GM12878 (cell line): ENCODE results near the gene CD48. TPM values are rescaled to one million over a fixed set of nuclear protein-coding genes. Genes with fewer than 3 reads are reported as not detected.

ENCODE experiments used
- ATAC-seq: fragments of 200-7000 bp; cut with Tn5 transposase; 3 replicates; pipeline ENCODE4 v1.9.1; 2020; ENCODE audit warnings: mild to moderate bottlenecking, moderate library complexity
- BruUV-seq: library from RNA; stranded (reverse); fragments of 400-500 nt; replicated peaks from 2 replicates; lab custom pipeline; 2021; lab: Mats Ljungman, UMichigan
- CTCF ChIA-PET: fragments of 300-600 bp; sonication (Branson Sonifier 250); formaldehyde crosslinking; extraction: SDS; loops from one replicate; lab custom pipeline; 2021; ENCODE audit warnings: inconsistent platforms; lab: Yijun Ruan, JAX
- POLR2A ChIA-PET: fragments of 350-600 bp; formaldehyde crosslinking; extraction: SDS; loops from one replicate; lab custom pipeline; 2021; ENCODE audit warnings: inconsistent platforms; lab: Charles Lee
- RAD21 ChIA-PET: fragments of 300-600 bp; sonication (Branson Sonifier 250); formaldehyde crosslinking; loops from one replicate; lab custom pipeline; 2023; ENCODE audit warnings: antibody characterized with exemption; ENCODE audit not compliant: unreplicated experiment; lab: Charles Lee
- SMC1A ChIA-PET: fragments of 300-600 bp; sonication (Branson Sonifier 250); formaldehyde crosslinking; loops from one replicate; lab custom pipeline; 2023; ENCODE audit not compliant: unreplicated experiment, uncharacterized antibody; lab: Charles Lee
- DNase-seq: peaks from one replicate; pipeline ENCODE4 v3.0.0-alpha.2; 2011; ENCODE audit warnings: low read depth, low spot score
- FAIRE-seq: peaks from 3 replicates; lab custom pipeline; 2011; peaks lifted over from hg19 to GRCh38; lab: Jason Lieb, UNC
- H2AFZ ChIP-seq: 2 replicates; pipeline ENCODE4 v1.6.0; 2011; ENCODE audit warnings: low read depth, low read length, control low read depth; ENCODE audit not compliant: control insufficient read depth
- H3K27ac ChIP-seq: 2 replicates; pipeline ENCODE4 v1.5.1; 2011; ENCODE audit warnings: control low read depth; ENCODE audit not compliant: control insufficient read depth, insufficient read depth
- H3K27me3 ChIP-seq, 2 experiments: replicated peaks in 1 of 2; 2 replicates each; pipeline versions ENCODE4 v1.6.0 to v1.6.1; 2011; ENCODE audit warnings: low read length in 1 of 2; ENCODE audit not compliant: control insufficient read depth in 2 of 2, insufficient read depth in 2 of 2
- H3K36me3 ChIP-seq, 2 experiments: 2 replicates each; pipeline ENCODE4 v1.5.1; 2011; ENCODE audit warnings: low read length in 1 of 2; ENCODE audit not compliant: control insufficient read depth in 2 of 2, insufficient read depth in 2 of 2
- H3K4me1 ChIP-seq: 2 replicates; pipeline ENCODE4 v1.6.1; 2011; ENCODE audit warnings: mild to moderate bottlenecking, low read length, moderate library complexity, mixed read lengths; ENCODE audit not compliant: control insufficient read depth, insufficient read depth
- H3K4me2 ChIP-seq: 2 replicates; pipeline ENCODE4 v1.6.0; 2011; ENCODE audit warnings: control low read depth; ENCODE audit not compliant: control insufficient read depth, insufficient read depth
- H3K4me3 ChIP-seq: fragments of 200-600 bp; sonication (generic); 2 replicates; pipeline ENCODE4 v1.5.1; 2016
- H3K79me2 ChIP-seq: 2 replicates; pipeline ENCODE4 v1.6.0; 2011; ENCODE audit warnings: low read length; ENCODE audit not compliant: control insufficient read depth, insufficient read depth
- H3K9ac ChIP-seq: 2 replicates; pipeline ENCODE4 v1.8.0; 2011; ENCODE audit warnings: low read length, control low read depth, mixed read lengths; ENCODE audit not compliant: control insufficient read depth, insufficient read depth
- H3K9me3 ChIP-seq: replicated peaks from 3 replicates; pipeline ENCODE4 v1.5.1; 2011; ENCODE audit warnings: mild to moderate bottlenecking, low read length; ENCODE audit not compliant: control insufficient read depth, insufficient read depth
- H4K20me1 ChIP-seq: 2 replicates; pipeline ENCODE4 v1.6.0; 2011; ENCODE audit not compliant: control insufficient read depth, insufficient read depth
- ATF7 ChIP-seq: fragments of 450-650 bp; IDR thresholded peaks from 2 replicates; pipeline ENCODE4 v1.6.1; 2016; ENCODE audit warnings: low read depth, mild to moderate bottlenecking
- CBX5 ChIP-seq: sonication (generic); IDR thresholded peaks from 2 replicates; pipeline ENCODE4 v1.6.1; 2016; ENCODE audit warnings: low read depth, moderate library complexity, mild to moderate bottlenecking, inconsistent platforms
- CEBPB ChIP-seq, 2 experiments: fragments of 150-350 bp in 1 of 2; IDR thresholded peaks; 2 replicates each; pipeline ENCODE4 v1.6.1; 2012 to 2014; ENCODE audit warnings: low read depth in 2 of 2, low read length in 2 of 2, borderline replicate concordance in 1 of 2, inconsistent platforms in 1 of 2
- CREB1 ChIP-seq: IDR thresholded peaks from 2 replicates; pipeline ENCODE4 v1.6.1; 2012; ENCODE audit warnings: low read depth, mild to moderate bottlenecking, inconsistent platforms
- EZH2 ChIP-seq: IDR thresholded peaks from 2 replicates; pipeline ENCODE4 v1.6.1; 2012; ENCODE audit warnings: low read depth, mild to moderate bottlenecking, control low read depth, inconsistent platforms, low read length, borderline replicate concordance; ENCODE audit not compliant: control insufficient read depth
- FOXK2 ChIP-seq: fragments of 450-650 bp; IDR thresholded peaks from 2 replicates; pipeline ENCODE4 v1.6.1; 2017; ENCODE audit warnings: mild to moderate bottlenecking, moderate library complexity
- IKZF1 ChIP-seq: fragments of 450-650 bp; conservative IDR thresholded peaks from 2 replicates; pipeline ENCODE4 v1.6.1; 2017; ENCODE audit warnings: antibody characterized with exemption, mild to moderate bottlenecking
- MTA3 ChIP-seq: IDR thresholded peaks from 2 replicates; pipeline ENCODE4 v1.6.1; 2012; ENCODE audit warnings: low read length, inconsistent platforms, borderline replicate concordance
- MYC ChIP-seq: IDR thresholded peaks from 2 replicates; pipeline ENCODE4 v1.6.1; 2011; ENCODE audit warnings: mild to moderate bottlenecking, low read length, moderate library complexity, inconsistent platforms; ENCODE audit not compliant: insufficient read depth, insufficient replicate concordance, insufficient read length, severe bottlenecking
- NBN ChIP-seq: fragments of 450-650 bp; IDR thresholded peaks from 2 replicates; pipeline ENCODE4 v1.6.1; 2016
- NFYA ChIP-seq: IDR thresholded peaks from 2 replicates; pipeline ENCODE4 v1.6.1; 2011; ENCODE audit warnings: low read depth, mild to moderate bottlenecking, low read length, improper control_type of control experiment, borderline replicate concordance
- POLR2AphosphoS5 ChIP-seq: IDR thresholded peaks from 2 replicates; pipeline ENCODE4 v1.6.1; 2011; ENCODE audit warnings: mild to moderate bottlenecking, low read length, inconsistent platforms
- RB1 ChIP-seq: fragments of 450-650 bp; formaldehyde crosslinking; IDR thresholded peaks from 2 replicates; pipeline ENCODE4 v1.6.1; 2017; ENCODE audit warnings: mild to moderate bottlenecking, borderline replicate concordance
- SMAD5 ChIP-seq: IDR thresholded peaks from 2 replicates; pipeline ENCODE4 v1.6.1; 2016; ENCODE audit warnings: antibody characterized with exemption, low read depth
- SPI1 ChIP-seq: IDR thresholded peaks from 2 replicates; pipeline ENCODE4 v1.6.1; 2011; ENCODE audit warnings: low read depth, mild to moderate bottlenecking, low read length, moderate library complexity, borderline replicate concordance; ENCODE audit not compliant: insufficient read depth
- SREBF2 ChIP-seq: IDR thresholded peaks from 2 replicates; pipeline ENCODE4 v1.6.1; 2012; ENCODE audit warnings: mild to moderate bottlenecking, low read length
- TARDBP ChIP-seq: IDR thresholded peaks from 2 replicates; pipeline ENCODE4 v1.6.1; 2016; ENCODE audit warnings: borderline replicate concordance
- TBL1XR1 ChIP-seq: IDR thresholded peaks from 2 replicates; pipeline ENCODE4 v1.6.1; 2012; ENCODE audit warnings: low read depth, low read length, improper control_type of control experiment
- WRNIP1 ChIP-seq: IDR thresholded peaks from 2 replicates; pipeline ENCODE4 v1.6.1; 2011; ENCODE audit warnings: low read depth, low read length, improper control_type of control experiment, borderline replicate concordance
- ZBED1 ChIP-seq: IDR thresholded peaks from 2 replicates; pipeline ENCODE4 v1.6.1; 2016; ENCODE audit warnings: borderline replicate concordance
- WGBS: methylation state at CpG from one replicate; pipeline ENCODE4 v1.1.6; 2016; ENCODE audit warnings: low lambda C conversion rate; ENCODE audit not compliant: insufficient replicate concordance, insufficient coverage; ENCODE audit errors: missing lambda C conversion rate; 5-methylcytosine and 5-hydroxymethylcytosine counted together
- in situ Hi-C: fragments of 300-500 bp; cut with MboI; formaldehyde crosslinking; loops from 9 replicates; pipeline ENCODE4 v1.14.3; 2018; ENCODE audit warnings: mixed read lengths
- intact Hi-C: fragments of 100-400 bp; cut with micrococcal nuclease; formaldehyde crosslinking; loops from one replicate; pipeline ENCODE4 v1.14.2; 2022; ENCODE audit not compliant: unreplicated experiment
- polyA plus RNA-seq, 11 experiments: library from polyadenylated mRNA; depleted of rRNA in 4 of 11; unstranded in 6 of 11; stranded (reverse) in 5 of 11; fragments of >200 nt; fragmentation: Nextera tagmentation in 4 of 11; fragmentation: Illumina TruSeq in 1 of 11; extraction: Ambion mirVana in 4 of 11; extraction: Trizol in 1 of 11; gene quantifications; 1 replicate in 1 of 11; 2 replicates in 10 of 11; pipeline versions ENCODE4 v1.2.1 to v1.2.3, GENCODE V29; 2011 to 2016; ENCODE audit warnings: inconsistent platforms in 2 of 11, missing spikeins in 2 of 11, low read depth in 1 of 11
- total RNA-seq, 4 experiments: library from RNA; depleted of rRNA in 3 of 4; stranded (reverse); fragments of >200 nt in 3 of 4; fragmentation: Illumina TruSeq in 1 of 4; extraction: Trizol in 1 of 4; gene quantifications; 2 replicates each; pipeline versions ENCODE4 v1.2.1 to v1.2.3, GENCODE V29; 2013 to 2021
- TF ChIP-seq, protein P1 (sequence below): fragments of 450-650 bp; IDR thresholded peaks from 2 replicates; pipeline ENCODE4 v1.6.1; 2018; ENCODE audit warnings: borderline replicate concordance, mild to moderate bottlenecking; ENCODE audit not compliant: partially characterized antibody

Gene CD48
- total and polyA plus RNA-seq, 10 of the 15 experiments (the other 5 are each of a cell fraction or from before 2014, with no cell fraction given), result 302 to 1,315 (median 430) TPM

- peak; percentile 63 for TF ChIP-seq MTA3
- TF ChIP-seq TARDBP, result no peak
- no peak for TF ChIP-seq CBX5
- TF ChIP-seq CEBPB (IDR thresholded peaks at IDR 0.05; ENCODE audit: borderline replicate concordance in 1 of 2, low read depth in 2 of 2, low read length in 2 of 2), result no peak
- TF ChIP-seq ATF7, result peak; percentile 56
These were observed 3.5 kb downstream of the CD48 start (continued) for GRCh38 chr1:160708118-160708517.

DNA sequence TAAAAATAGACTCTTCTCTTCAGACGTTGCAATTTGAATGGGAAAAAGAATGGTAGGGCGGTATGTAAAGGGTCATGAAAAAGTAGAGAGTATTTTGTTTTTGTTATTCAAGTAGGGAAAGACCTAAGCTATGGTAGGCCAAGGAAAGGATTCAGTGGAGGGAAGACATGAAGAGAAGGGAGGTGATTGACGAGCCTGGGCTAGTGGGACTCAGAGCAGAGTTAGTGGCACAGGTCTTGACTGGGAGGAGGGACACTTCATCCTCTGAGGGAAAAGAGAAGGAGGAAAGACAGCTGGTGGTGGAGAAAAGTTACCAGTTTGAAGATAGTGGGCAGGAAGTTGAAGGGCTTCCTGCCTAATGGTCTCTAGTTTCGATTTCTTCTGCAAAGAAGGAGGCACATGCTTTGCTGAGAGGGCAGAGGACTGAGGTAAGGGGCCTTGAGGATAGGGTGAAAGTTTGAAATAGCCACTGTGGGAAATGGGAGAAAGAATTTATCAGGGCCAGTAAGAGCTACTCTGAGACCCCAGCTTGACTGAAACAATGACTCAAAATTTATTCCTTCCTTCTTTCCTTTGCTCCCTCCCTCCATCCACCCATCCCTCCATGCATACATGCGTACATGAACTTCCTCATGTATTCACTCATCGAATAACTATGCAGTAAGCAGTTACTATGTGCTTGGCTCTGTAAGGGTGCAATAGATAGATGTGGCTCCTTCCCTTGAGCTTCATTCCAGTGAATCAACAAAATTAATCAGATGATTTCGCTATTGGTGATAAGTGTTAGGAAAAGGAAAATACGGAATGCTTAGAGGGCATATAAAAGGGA is 4.2 kb downstream of the CD48 start:
- intact Hi-C loops (loop anchor here (5.0 kb wide), 1 partner anchor 60 kb away; the partner anchor contains the start of gene SLAMF1), in situ Hi-C loops (no loop called here)
- H4K20me1 ChIP-seq, result peaks cover 7% of the 10 kb centered on the region; the same call in 1 of the 2 replicates
- ATAC-seq, result peak; percentile 16
- no TSS peak for BruUV-seq
- SMC1A ChIA-PET, result interaction anchor here (0.7 to 7.6 kb wide), 29 partner anchors 10 to 279 kb away, joined by 3 to 82 read pairs (median 5); partner anchors contain the start of genes SLAMF1 and SLAMF7
- peak overlapping the region; percentile 88 for H3K4me2 ChIP-seq
- CTCF ChIA-PET, result interaction anchor here (0.9 to 5.7 kb wide), 24 partner anchors 12 to 279 kb away, joined by 3 to 59 read pairs (median 6); partner anchors contain the start of genes SLAMF1 and SLAMF7
- 3% methylated on average over 8 of the region's 8 CpGs for WGBS
- H3K36me3 ChIP-seq, result peaks cover 4% of the 10 kb centered on the region in 2 experiments; a peak in 3 of 4 replicates
- POLR2A ChIA-PET, result interaction anchor here (0.5 to 3.7 kb wide), 30 partner anchors 16 to 363 kb away, joined by 3 to 27 read pairs (median 6); partner anchors contain the start of genes SLAMF1 and TSTD1
- H3K4me1 ChIP-seq, result peaks cover 13% of the 10 kb centered on the region
- RAD21 ChIA-PET, result interaction anchor here (0.8 to 5.4 kb wide), 37 partner anchors 16 to 363 kb away, joined by 3 to 42 read pairs (median 5); partner anchors contain the start of genes ARHGAP30, ITLN2, SLAMF1 and SLAMF7
- no peak overlapping the region for H2AFZ ChIP-seq
- peak overlapping the region; percentile 100 for H3K9ac ChIP-seq
- H3K27me3 ChIP-seq, result no peaks in the 10 kb centered on the region
- peaks cover 99% of the 10 kb centered on the region for H3K79me2 ChIP-seq
- DNase-seq, result no peak
- H3K9me3 ChIP-seq, result no peaks in the 10 kb centered on the region
- H3K4me3 ChIP-seq, result peak overlapping the region; percentile 93
- no peak for FAIRE-seq
- H3K27ac ChIP-seq, result peak overlapping the region; percentile 100
- TF ChIP-seq MYC, result no peak
- TF ChIP-seq EZH2, result no peak
- peak; percentile 8; the same call in 1 of the 2 replicates for TF ChIP-seq MTA3
- TF ChIP-seq WRNIP1, result peak; percentile 97
- TF ChIP-seq SPI1, result no peak; the same call in 1 of the 2 replicates
- 0 out of 2 replicates have a peak, but pooled peaks have one; percentile 21 for TF ChIP-seq CREB1
- TF ChIP-seq ZBED1, result no peak
- TF ChIP-seq TBL1XR1, result no peak
- no peak for TF ChIP-seq NFYA
- no peak for TF ChIP-seq SREBF2
- TF ChIP-seq NBN, result no peak
- TF ChIP-seq RB1, result no peak; the same call in 1 of the 2 replicates
- TF ChIP-seq IKZF1, result peak; percentile 53
- peak; percentile 73 for TF ChIP-seq POLR2AphosphoS5
- peak; percentile 7; the same call in 1 of the 2 replicates for TF ChIP-seq SMAD5
- TF ChIP-seq FOXK2, result no peak
- TF ChIP-seq, protein P1, sequence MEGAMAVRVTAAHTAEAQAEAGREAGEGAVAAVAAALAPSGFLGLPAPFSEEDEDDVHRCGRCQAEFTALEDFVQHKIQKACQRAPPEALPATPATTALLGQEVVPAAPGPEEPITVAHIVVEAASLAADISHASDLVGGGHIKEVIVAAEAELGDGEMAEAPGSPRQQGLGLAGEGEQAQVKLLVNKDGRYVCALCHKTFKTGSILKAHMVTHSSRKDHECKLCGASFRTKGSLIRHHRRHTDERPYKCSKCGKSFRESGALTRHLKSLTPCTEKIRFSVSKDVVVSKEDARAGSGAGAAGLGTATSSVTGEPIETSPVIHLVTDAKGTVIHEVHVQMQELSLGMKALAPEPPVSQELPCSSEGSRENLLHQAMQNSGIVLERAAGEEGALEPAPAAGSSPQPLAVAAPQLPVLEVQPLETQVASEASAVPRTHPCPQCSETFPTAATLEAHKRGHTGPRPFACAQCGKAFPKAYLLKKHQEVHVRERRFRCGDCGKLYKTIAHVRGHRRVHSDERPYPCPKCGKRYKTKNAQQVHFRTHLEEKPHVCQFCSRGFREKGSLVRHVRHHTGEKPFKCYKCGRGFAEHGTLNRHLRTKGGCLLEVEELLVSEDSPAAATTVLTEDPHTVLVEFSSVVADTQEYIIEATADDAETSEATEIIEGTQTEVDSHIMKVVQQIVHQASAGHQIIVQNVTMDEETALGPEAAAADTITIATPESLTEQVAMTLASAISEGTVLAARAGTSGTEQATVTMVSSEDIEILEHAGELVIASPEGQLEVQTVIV, result no peak
